Measurements from ENCODE around the gene RAB20.
"Not testable (repeated sequence)": the region's sequence is repeated elsewhere in the genome, so short reads cannot be mapped to it uniquely, and the experiment has no call there.

Gene RAB20

DNA sequence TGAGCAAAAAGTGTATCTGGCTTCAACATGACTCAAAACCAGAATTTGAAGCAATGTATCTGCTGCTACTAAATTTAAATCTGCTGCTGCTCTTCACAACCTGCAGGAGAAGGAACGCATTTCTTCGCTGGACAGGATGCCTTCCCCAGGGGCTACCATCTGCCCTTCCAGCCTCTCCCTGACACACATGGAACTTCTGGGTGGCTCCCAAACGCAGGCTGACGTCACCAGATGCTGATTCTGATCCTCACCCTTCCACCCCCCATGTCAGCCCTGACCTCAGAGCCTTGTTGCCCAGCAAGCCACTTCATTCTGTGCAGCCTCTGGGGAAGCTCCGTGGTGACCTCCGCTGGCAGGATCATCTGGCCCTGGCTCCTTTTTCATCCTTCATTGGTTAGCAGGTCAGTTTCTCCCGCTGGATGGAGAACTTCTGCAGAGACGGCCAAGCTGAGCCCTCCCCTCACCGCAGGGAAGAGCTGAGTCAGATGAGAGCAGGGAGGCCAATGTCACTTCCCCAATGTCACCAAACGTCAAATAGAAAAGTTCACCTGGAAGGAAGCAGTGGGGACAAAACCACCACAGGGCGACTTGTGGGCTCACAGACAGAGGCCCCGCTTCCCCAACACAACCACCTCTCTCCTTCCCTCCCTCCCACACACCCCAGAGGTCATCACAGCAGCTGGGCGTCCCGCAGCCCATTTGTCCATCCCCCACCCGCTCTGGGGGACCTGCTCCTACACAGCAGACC lies 14.0 kb upstream of the RAB20 start:
- DNase-seq, result no peak

DNA sequence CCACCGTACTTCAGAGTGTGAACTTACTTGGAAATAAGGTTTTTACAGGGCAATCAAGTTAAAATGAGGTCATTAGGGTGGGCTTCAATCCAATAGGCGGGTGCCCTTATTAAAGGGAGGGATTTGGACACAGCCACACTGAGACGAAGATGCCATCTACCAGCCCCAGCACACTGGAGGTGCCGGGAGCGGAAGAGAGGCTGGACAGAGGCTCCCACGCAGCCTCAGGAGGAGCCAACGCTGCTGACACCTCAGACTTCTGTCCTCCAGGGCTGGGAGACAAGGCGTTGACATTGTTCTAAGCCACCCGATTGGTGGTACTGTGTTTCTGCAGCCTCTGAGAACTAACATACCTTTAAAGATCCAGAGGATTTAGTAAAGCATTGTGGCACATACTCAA lies 12.6 kb upstream of the RAB20 start:
- DNase-seq, result no peak

DNA sequence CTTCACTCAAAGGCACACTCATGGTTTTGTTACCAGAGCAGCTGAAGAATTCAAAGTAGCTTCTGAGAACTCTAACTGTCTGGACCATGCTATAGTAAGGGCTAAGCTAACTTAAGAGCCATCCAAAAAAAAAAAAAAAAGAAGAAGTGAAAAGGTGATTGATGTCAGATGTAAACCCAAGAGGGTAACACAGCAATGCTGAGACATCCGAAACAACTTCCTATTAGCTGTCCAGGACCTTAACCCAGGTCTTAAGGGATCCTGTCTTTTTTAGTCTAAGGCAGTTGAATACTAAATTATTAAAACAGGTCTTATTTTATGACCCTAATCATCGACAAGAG lies 11.2 kb upstream of the RAB20 start:
- DNase-seq, result no peak

DNA sequence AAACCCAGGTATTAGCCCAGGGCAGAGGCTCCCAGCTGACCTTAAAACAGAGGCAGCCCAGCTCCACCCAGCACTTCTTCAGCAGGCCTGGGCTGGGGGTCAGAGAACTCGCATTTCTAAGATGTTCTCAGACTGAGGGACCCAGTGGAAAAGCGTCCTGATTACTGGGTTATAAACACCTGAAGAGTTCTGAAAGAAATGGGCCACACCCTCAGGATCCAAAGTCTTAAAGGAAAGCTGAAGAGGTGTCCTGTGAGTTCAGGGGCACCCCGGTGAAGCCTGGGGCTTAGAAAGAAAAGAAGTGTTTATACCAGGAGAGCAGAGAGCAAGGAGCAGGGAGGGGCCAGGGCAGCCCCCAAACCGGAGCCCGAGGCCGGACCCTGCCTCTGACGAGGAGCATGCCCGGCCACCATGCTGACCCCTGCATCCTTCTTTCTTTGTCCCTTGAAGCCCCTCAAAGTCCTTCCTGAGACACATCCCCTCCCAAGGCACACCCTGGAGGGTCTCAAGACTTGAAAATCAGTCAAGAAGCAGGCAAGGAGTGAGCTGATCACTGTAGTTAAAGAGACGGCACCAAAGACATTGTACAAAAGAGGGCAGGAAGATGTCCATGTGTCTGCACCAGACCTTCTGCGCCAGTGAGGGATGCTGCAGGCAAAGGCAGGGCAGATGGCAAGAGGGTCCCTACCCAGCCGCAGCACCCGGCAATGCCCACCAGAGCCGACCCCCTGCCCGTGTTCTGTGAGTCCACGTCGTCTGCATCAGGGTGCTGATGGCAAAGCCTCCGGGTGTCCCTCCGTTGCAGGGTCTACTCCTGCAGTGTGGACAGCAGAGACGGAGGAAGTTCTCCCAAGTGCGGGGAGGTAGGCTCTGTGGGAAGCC lies 10.6 kb upstream of the RAB20 start:
- no peak for DNase-seq

DNA sequence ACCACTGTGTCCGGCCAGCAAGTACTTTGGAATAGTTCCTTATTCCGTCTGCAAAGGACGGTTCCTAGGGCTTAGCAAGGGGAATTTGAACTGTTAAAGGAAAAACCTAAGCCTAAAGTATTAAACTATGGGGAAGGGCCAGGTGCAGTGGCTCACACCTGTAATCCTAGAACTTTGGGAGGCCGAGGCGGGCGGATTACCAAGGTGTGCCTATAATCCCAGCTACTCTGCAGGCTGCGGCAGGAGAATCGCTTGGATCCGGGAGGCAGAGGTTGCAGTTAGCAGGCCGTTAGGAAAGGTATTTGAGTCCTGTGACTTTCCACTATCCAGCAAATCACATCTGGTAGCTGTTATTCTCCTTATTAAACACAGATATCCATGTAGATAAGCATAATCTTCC lies 9.4 kb upstream of the RAB20 start:
- no peak for DNase-seq

DNA sequence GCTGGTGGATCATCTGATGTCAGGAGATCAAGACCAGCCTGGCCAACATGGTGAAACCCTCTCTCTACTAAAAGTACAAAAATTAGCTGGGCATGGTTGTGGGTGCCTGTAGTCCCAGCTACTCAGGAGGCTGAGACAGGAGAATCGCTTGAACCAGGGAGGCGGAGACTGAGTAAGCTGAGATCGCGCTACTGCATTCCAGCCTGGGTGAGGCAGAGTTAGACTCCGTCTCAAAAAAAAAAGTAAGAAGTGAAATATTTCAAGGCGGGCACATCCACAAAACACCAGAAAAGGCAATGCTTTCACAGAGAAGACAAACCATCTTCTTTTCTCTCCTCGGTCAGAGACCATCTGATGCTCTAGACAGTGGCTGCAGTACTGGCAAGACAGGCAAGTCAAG lies 8.4 kb upstream of the RAB20 start:
- DNase-seq, result not testable (repeated sequence)

DNA sequence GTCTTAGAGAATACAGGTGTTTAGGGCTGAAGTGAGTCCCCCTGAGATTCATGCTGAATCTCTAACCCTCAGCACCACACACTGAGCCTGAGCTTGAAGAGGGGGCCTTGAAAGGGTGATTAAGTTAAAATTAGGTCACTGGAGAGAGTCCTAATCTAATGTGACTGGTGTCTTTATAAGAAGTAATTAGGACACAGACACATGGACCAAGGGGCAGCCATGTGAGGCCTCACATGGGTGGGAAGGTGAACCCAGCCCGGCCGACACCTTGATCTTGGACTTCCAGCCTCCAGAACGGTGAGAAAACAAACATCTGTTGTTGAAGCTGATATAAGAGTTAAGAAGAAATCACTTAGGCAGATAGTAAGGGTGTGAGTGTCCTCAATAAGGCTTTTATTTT lies 7.1 kb upstream of the RAB20 start:
- no peak for DNase-seq

DNA sequence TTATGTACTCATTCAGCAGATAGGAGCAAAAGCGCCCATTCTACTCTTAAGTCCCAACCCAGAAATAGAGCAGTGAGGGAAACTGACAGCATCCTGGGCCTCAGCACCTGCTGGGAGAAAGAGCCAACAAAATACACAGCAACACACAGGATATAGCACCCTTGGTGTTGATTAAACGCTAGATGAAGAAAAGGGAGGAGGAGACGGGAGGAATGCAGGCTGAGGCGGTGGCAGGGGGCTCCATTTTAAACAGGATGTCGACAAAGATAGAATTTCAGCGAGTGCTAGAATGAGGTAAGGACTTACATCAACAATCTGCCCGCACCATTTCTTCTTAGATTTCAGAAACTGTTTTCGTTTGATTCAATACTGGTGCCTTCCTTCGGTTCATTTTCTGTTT lies 4.6 kb upstream of the RAB20 start:
- no peak for DNase-seq

DNA sequence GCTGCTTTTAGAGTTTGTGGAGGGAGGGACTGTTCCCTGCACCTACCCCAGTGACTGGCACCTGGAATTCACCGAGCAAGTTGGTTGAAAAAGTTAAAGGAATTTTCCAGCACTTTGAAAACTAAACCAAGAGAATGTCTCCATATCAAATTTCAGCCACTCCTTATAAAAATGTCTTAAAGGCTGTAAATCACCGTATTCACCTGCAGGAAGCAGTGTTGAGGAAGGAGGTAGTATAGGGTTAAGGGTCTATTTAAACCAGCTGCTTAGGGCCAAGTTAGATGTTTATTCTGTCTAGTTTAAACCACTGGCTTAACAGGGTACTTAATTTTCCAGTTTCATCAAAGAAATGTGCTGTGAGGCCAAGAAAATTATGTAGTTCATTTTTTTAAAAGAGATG lies 3.8 kb upstream of the RAB20 start:
- DNase-seq, result no peak

DNA sequence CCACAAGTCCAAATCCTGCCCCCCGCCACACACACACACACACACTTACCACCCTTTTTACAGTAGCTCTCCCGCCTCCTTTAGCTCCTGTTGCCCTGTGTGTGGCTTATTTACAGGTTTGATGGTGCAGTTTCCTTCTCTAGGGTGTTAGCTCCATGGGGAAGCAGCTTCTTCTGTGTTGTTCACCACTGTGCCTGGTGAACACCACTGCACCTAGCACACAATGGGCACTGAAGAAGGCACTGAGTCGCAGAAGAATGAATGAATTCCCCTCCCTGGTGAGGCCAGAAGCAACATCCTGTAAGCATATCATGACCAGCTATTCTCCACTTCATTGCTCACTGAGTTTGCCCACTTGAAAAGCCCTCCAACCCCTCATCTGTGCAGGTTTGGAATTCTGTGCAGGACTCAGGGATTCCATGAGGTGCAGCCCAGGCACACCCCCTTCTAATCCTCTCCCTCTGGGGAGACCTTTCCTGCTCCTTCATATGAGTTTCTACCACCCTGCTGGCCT lies 3.0 kb upstream of the RAB20 start:
- DNase-seq, result no peak

DNA sequence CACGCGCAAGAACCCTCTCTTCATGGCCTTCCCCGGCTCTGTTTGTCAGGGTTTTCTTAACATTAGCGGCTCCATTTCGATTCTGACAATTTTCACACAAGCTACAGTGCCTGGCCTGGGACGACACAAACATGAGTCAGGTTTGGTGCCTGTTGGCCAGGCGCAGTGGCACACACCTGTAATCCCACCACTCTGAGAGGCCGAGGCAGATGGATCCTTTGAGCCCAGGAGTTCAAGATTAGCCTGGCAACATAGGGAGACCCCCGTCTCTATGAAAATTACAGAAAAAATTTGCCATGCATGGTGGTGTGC lies 1.9 kb upstream of the RAB20 start:
- no peak for DNase-seq

DNA sequence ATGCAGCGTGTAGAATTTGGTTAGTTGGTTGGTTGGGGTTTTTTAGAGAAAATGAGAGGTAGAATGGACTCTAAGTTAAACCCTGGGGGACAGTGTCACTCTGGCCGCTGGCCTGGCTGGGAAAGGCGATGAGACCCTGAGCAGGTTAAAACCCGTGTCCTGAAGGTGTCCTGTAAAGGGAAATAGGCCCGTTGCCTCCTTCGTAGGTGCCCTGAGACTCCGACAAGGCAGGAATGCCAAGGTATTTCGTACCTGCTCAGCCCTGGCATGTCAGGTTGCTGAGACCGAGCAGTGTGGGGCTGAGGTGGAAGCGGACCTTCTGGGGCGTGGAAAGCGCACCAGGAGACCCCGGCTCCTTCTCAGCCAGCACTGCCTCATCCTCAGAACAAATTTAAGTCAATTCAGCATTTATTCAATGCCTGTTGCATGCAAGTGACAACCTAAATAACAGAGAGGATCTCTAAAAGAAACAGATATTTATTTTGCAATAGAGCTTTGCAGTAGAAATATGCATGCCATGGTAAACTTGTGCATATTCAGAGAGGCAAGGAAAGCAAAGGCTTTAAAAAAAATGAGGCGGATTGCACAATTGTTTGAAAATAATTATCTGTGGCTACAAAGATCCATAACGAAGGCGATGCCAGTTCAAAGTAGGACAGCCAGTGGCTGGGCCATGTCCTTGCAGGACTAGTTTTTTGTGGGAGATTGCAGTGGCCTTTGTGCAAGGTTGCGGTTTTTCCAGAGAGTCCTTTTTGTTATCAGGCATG lies 1.4 kb upstream of the RAB20 start:
- DNase-seq, result no peak

DNA sequence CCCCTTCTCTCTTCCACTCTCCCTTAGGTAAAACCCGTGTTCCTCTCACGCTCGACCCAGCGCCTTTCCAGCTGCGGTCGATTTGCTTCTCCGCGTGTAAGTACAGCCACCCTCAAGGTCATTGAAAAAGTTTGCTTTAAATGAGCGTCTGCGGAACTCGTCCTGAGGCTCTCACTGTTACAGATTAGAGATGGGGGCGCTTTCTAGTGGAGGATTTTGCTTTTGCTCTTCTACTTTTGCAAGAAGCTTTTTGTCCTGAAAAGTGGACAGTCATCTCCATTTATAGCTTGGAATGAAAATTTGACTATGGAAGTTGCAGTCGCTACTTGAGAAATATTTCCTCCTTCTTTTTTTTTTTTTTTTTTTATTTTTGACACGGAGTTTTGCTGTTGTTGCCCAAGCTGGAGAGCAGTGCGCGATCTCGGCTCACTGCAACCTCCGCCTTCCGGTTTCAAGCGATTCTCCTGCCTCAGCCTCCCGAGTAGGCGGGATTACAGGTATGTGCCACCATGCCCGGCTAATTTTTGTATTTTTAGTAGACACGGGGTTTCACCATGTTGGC lies 595 bp upstream of the RAB20 start:
- DNase-seq, result no peak

DNA sequence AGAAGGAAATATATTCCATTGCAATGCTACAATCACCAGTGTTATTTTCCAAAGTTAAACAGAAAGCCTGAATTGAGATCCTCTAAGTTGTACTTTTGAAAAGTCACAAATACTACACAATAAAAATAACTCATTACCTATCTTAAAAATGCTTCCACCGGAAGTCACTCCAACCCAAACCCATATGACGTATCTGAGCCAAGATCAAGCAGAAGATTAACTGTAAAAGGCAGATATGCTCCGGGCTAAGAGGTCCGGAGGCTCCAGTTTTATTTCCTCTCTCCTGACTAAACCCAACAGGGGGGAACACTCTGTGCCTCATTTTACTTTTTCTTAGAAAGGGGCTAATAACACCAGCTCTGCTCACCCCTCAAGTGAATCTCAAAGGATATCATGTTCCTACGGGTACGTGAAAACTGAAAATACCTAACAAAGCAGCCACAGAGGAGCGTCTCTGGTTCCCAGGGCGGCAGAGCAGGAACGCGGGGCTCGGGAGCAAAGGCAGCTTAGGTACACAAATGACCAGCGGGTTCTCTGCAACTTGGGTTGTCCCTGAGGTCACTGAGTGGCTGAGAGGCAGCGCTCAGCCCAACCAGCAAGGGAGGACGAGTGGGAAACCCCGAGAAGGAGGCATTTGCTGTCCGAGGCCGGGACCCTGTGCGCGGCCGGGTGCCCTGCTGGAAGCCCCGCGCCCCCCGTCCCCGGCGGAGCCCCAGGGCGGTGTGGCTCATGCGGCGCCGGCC lies 750 bp downstream of the RAB20 start:
- no peak for DNase-seq

DNA sequence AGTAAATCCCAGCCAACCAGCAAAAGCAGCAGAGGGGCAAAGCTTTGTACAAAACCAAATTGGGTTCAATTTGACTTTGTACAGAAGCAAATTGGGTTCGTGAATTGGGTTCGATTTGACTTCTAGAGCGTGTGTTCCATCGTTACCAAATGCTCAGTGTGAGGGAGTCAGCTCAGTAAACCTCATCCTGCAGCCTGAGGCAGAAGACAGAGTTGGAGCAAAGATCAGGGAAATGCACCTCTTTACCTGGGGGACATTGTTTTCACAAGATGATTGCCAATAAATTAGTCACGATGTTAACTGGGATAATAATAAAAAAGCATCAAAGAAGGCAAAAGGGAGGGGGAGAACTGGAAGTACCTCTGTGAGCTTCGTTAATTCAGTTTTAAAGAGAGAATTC lies 1.5 kb downstream of the RAB20 start:
- no peak for DNase-seq

DNA sequence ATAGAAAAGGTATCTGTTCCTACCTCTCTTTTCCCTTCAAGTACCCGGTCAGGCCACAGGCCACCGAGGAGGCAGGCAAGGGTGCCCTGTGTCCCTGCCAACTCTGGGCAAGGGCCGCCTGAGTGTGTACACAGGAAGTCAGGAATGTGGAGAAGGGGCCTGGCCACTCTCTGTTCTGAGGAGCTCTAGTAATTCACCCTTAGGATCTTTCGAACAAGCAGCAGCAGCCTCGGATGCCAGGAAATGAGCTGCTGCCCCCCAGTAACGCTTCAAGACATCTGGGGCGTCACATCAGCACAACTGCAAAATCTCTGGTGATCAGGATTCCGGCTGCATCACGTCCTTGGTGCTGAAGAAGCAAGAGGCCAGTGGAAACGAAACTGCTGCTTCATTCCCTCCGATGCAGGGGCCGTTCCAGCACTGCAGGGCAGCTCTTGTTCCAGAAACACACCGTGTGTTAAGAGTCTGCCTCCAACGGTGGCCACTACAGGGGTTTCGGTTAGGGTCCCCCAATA lies 2.0 kb downstream of the RAB20 start:
- no peak for DNase-seq

DNA sequence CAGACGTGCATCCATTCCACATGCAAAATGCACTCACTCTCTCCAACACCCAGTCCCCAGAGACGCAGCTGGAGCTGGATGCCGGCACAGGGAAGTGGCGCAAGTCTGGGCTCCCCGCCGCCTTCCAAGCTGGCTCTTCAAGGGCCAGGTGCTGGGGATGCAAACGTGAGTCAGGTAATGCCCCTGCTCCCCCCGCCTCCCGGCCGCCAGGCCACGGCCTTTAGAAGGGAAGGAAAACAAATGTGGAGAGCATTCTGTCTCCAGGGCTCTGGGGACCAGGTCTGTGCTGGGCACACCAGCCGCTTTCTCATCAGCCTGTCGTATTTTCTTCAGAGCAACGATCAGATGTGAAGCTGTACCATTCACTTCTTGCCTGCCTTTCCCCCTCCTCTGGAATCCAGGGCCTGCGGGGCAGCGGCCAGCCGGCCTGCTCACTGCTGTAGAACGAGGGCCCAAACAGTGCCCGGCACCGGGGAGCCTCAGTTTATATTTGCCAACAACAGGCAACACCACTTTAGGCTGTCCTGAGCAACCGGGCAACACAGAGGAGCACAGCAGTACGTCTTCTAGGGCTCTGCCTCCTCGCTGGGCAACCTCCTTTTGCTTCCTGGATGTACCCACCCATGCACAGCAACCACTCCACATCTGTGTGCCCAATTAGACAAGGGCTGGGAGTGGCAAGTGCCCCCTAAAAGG lies 3.8 kb downstream of the RAB20 start:
- DNase-seq, result no peak

DNA sequence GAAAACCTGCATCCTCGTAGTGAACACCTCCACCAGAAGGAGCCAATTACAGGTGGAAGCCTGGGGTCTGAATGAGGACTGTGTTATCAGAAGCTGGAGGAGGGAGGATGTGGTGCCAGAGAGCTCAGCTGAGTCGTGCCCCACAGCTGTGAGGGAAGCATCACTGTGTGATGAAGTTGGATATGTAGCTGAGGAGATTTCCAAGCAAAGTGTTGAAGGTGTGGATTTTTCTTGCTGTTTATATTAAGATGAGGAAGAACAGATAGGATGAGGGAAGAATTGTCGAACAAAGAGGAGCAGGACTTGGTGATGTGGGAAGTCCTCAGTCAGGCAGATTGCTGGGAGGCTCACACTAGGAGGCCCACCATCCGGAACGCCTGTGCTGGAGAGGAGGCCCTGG lies 4.4 kb downstream of the RAB20 start:
- no peak for DNase-seq

DNA sequence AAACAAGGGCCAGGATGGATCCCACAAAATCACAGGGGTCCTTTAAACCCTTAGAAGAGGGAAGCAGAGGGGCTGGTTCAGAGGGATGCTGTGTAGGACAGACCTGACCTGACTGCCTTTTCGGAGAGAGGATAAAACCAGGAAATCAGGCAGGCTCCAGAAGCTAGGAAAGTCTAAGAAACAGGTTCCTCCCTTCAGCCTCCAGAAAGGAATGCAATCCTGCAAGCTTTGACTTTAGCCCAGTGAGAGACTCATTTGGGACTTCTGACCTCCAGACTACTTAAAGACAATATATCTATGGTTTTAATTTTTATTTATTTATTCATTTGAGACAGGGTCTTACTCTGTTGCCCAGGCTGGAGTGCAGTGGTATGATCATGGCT lies 5.3 kb downstream of the RAB20 start:
- DNase-seq, result no peak

DNA sequence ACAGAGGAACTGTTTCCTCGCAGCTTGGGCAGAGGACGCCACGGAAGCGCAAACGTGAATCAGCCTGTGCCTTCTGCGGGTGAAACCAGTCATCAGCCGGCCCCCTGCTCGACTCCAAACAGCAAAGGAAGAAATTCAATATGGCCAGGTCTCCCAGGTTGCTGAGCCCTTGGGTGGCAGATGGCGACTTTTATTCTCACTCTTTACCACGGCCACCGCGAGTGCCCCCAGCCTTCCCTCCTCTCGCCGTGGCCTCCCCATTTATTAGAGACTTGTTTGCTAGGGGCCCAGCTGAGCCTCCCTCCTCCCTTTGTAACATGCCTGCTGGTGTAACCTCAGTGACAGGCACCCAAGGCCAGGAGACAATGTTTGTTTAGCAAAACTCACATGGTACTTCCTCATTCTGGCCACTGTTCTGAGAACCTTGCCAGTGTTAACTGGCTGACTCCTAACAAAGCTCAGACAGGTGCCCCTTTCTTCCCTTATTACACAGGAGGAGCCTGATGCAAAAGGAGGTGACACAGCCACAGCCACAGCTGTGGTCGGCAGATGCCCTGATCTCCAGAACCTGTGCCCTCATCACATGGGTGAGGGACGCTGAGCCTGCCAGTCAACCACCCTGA lies 5.8 kb downstream of the RAB20 start:
- no peak for DNase-seq

DNA sequence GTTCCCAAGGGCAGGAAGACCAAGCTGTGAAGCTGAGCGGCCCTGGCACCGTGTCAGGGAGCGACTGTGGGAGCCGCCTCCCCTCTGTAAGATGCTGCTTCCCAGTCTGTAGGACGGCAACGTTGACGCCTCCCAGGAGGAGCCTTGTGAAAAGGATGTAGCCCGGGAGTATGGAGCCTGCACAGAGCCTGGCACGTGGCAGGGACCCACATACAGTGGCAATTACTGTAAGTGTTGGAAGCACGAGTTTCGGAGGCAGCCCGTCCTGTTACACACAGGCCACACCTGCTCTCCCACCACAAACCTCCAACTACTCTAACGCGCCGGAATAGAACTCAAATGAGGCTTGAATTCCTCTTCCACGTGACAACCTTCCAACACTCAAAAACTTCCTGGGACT lies 6.6 kb downstream of the RAB20 start:
- DNase-seq, result no peak
